Activated naive CD4-positive, alpha-beta T cell treated with anti-CD3 and anti-CD28 coated beads, Interleukin-2, amount 50 U/mL, for 72 hours (primary cell): ENCODE measurements around the gene CXCR3. TPM values are rescaled to one million over a fixed set of nuclear protein-coding genes. Genes with fewer than 3 reads are reported as not detected.
"Not testable (repeated sequence)": the region's sequence is repeated elsewhere in the genome, so short reads cannot be mapped to it uniquely, and the experiment has no call there.

ENCODE experiments used
- ATAC-seq, 2 donors: fragments of 150-1000 bp; cut with Tn5 transposase; 2 replicates each; pipeline ENCODE4 v1.10.0; 2021; ENCODE audit warnings: mild to moderate bottlenecking in 2 of 2, moderate library complexity in 2 of 2
- DNase-seq, 2 donors: peaks; one replicate each; pipeline ENCODE4 v3.0.0; 2021 to 2022; ENCODE audit warnings: low spot score in 2 of 2
- H3K27ac Mint-ChIP-seq, 2 donors: one replicate each; pipeline ENCODE4 v1.8.0; 2022; ENCODE audit warnings: mild to moderate bottlenecking in 2 of 2, mixed read lengths in 2 of 2
- H3K36me3 Mint-ChIP-seq, 2 donors: one replicate each; pipeline ENCODE4 v1.8.0; 2022; ENCODE audit warnings: mixed read lengths in 2 of 2
- H3K9me3 Mint-ChIP-seq, 2 donors: one replicate each; pipeline ENCODE4 v1.8.0; 2022; ENCODE audit warnings: mixed read lengths in 2 of 2
- total RNA-seq, 2 donors: library from RNA; stranded (reverse); gene quantifications; one replicate each; pipeline ENCODE4 v1.2.3, GENCODE V29; 2022

Gene CXCR3
- total RNA-seq, 2 donors from 2014 or later: 6.8 to 43.0 TPM

- Mint-ChIP-seq H3K9me3 (peaks cover 15 to 16% of the 10 kb centered on the region in 2 donors), H3K27ac (peak overlapping the region; percentile 84 to 87), H3K36me3 (peaks cover 42 to 61% of the 10 kb centered on the region in 2 donors)
- ATAC-seq: no peak
- no peak for DNase-seq
These were observed 14.7 kb downstream of the CXCR3 start for GRCh38 chrX:71603618-71604017.

- ATAC-seq (peak in 1 of 2 donors; percentile 49), DNase-seq (no peak)
- Mint-ChIP-seq H3K9me3 (peaks cover 15 to 16% of the 10 kb centered on the region in 2 donors), H3K36me3 (peaks cover 25 to 35% of the 10 kb centered on the region in 2 donors), H3K27ac (no peak overlapping the region)
These were observed 18.3 kb downstream of the CXCR3 start for GRCh38 chrX:71599965-71600364.

DNA sequence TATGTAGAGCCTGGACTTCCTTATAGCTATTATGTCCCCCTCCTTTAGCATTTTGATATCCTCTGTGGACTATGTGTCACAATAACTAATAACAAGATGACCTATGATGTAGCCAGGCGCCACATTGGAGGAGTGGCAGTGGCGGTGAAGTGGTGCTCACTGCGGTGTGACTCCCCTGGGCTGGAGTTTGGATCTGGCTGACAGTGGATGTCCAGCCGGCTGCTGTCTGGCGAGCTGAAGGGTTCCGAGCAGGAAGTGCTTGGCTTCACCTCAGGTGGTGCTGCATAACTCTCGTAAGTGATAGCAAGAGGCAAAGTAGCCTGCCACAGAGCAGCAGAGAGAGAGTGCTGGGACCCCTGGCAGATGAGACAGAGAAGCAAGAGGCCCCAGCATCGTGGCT lies 25.1 kb downstream of the CXCR3 start:
- not testable (repeated sequence) for H3K36me3 Mint-ChIP-seq, ATAC-seq, H3K27ac Mint-ChIP-seq, H3K9me3 Mint-ChIP-seq, DNase-seq

GRCh38 chrX:71586929-71587328 lies 31.4 kb downstream of the CXCR3 start:
- Mint-ChIP-seq H3K9me3 (no peaks in the 10 kb centered on the region), H3K36me3 (no peaks in the 10 kb centered on the region), H3K27ac (peak overlapping the region in 1 of 2 donors; percentile 17)
- no peak for ATAC-seq
- DNase-seq: no peak

- Mint-ChIP-seq H3K36me3 (peaks cover 4 to 7% of the 10 kb centered on the region in 2 donors), H3K9me3 (no peaks in the 10 kb centered on the region), H3K27ac (peak overlapping the region in 1 of 2 donors; percentile 22)
- ATAC-seq (no peak), DNase-seq (no peak)
These were observed 37.1 kb downstream of the CXCR3 start for GRCh38 chrX:71581210-71581609.

DNA sequence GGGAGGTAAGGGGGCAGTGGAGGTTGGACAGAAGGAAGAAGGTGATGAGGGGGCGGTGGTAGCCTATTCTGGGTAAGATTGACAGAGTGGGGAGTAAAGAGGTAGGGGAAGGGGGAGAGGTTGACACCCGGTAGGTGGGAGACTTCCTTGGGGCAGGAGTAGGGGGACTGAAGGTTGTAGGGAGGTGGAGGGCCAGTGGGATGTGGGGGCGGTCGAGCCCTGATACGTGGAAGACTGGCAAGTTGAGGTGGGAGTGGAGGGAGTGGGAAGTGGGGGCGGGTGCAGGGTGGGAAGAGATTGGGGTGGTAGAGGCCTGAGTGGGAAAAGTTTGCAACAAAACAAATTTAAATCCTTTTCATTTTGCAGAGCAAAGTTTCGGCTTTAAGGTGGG lies 38.3 kb downstream of the CXCR3 start:
- DNase-seq (no peak), ATAC-seq (peak in 1 of 2 donors; percentile 20)
- Mint-ChIP-seq H3K9me3 (no peaks in the 10 kb centered on the region), H3K36me3 (peaks cover 4 to 9% of the 10 kb centered on the region in 2 donors), H3K27ac (no peak overlapping the region)

- DNase-seq (no peak), ATAC-seq (peak in 1 of 2 donors; percentile 28)
- H3K27ac Mint-ChIP-seq: peak overlapping the region in 1 of 2 donors; percentile 14
- peaks cover 4 to 15% of the 10 kb centered on the region in 2 donors for H3K36me3 Mint-ChIP-seq
- H3K9me3 Mint-ChIP-seq: no peaks in the 10 kb centered on the region
These were observed 38.9 kb downstream of the CXCR3 start for GRCh38 chrX:71579136-71579989.

GRCh38 chrX:71578253-71579135 lies 39.8 kb downstream of the CXCR3 start, which contains the start of gene GCNA:
Gene GCNA, plus strand, starts transcription at chrX:71578437. Its CDS starts 2,385 bp downstream, at chrX:71580822.
- Mint-ChIP-seq H3K27ac (peak within 1 kb of the TSS; percentile 67 to 85), H3K9me3 (no peaks in the 10 kb centered on the region), H3K36me3 (peaks cover 4 to 16% of the 10 kb centered on the region in 2 donors)
- DNase-seq: no peak
- peak in 1 of 2 donors; percentile 12 for ATAC-seq

DNA sequence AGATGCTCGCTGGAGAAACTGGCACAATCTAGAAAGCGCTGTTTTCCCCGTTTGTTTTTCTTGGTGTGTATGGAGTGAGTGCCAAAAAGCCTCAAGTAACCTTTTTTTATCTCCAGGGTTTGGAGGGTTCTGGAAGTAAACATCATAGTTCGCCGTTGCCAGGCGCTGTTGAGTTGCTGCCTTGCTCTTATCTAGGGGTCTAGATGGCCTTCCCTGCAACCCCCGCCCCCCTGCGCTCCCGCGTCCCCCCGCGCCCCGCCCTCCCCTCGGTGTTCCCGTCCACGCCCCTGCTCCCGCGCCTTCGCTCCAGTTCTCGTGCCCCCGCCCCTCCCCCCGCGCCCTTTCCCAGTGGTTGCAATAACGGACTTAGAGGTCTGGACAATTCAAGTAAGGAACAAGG lies 40.6 kb downstream of the CXCR3 start:
- DNase-seq (no peak), ATAC-seq (no peak)
- H3K36me3 Mint-ChIP-seq: peaks cover 4 to 16% of the 10 kb centered on the region in 2 donors
- no peaks in the 10 kb centered on the region for H3K9me3 Mint-ChIP-seq
- peak overlapping the region in 1 of 2 donors; percentile 67 for H3K27ac Mint-ChIP-seq

DNA sequence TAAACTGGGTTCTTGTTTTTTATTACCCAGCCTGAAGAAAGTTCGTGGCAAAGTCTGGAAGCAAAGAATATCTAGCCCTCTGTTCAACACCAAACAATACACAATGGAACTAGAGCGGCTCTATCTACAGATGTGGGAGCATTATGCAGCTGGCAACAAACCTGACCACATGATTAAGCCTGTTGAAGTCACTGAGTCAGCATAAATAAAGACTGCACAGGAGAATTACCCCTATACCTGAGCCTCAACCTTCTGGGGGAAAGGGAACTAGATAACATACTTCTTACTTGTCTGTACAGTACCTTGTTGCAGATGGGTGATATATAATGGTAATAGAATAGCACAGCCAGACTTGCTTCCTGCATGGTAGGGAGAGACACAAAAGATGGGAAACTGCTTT lies 44.7 kb downstream of the CXCR3 start:
- H3K27ac Mint-ChIP-seq: no peak overlapping the region

GRCh38 chrX:71571390-71571789 lies 46.9 kb downstream of the CXCR3 start:
- ATAC-seq, DNase-seq, H3K9me3 Mint-ChIP-seq: not testable (repeated sequence)
- Mint-ChIP-seq H3K27ac (peak overlapping the region in 1 of 2 donors; percentile 81), H3K36me3 (peaks cover 2 to 10% of the 10 kb centered on the region in 2 donors)

More for the DNA sequence above, 44.7 kb downstream of the CXCR3 start:
- Mint-ChIP-seq H3K36me3 (peaks cover 4 to 16% of the 10 kb centered on the region in 2 donors), H3K9me3 (no peaks in the 10 kb centered on the region)
- no peak for DNase-seq
- peak in 1 of 2 donors; percentile 7 for ATAC-seq

Other genes starting within 250 kb of the CXCR3 start
- gene OGT, start 85.4 kb downstream of the CXCR3 start, total RNA-seq: 100 to 1,000 TPM; 362 to 427 TPM
- 1 to 10 TPM; 4.1 to 6.0 TPM for gene GCNA, start 40.1 kb downstream of the CXCR3 start, total RNA-seq
- not detected for gene CXorf49, start 99.8 kb upstream of the CXCR3 start, total RNA-seq
- not detected for gene CXorf49B, start 144.8 kb upstream of the CXCR3 start, total RNA-seq